Cerebellar nuclear complex (tissue), 1 donor: ENCODE results near the gene CALHM4.

Experiments
- DNase-seq, 2 experiments: peaks; one replicate each; lab custom pipeline; 2025; lab: John Stamatoyannopoulos, UW

CALHM4 gene, protein sequence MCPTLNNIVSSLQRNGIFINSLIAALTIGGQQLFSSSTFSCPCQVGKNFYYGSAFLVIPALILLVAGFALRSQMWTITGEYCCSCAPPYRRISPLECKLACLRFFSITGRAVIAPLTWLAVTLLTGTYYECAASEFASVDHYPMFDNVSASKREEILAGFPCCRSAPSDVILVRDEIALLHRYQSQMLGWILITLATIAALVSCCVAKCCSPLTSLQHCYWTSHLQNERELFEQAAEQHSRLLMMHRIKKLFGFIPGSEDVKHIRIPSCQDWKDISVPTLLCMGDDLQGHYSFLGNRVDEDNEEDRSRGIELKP

DNA sequence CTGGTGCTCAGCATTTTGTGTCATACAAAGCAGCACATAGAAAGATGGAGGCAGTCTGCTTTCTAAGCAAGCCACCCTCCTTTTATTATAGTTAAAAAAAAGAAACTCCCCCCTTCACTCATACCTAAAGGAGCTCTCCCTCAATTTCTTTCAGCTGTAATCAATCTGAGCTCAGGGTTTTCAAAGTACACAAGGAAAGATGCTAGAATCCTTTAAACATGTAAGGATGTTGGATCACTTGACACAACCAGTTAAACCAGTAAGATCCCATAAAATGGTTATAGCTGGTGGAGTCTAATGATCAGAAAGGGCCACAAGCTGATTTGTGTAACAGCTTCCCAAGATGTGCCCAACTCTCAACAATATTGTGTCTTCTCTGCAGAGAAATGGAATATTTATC lies at the start of gene CALHM4:
CALHM4 (plus strand) TSS at position 301 of the 400 bp plus-strand sequence; CDS start at position 344, 43 bp downstream.
- DNase-seq = no peak

GRCh38 chr6:116507324-116507723 lies 46.2 kb upstream of the CALHM4 start:
- no peak for DNase-seq

DNA sequence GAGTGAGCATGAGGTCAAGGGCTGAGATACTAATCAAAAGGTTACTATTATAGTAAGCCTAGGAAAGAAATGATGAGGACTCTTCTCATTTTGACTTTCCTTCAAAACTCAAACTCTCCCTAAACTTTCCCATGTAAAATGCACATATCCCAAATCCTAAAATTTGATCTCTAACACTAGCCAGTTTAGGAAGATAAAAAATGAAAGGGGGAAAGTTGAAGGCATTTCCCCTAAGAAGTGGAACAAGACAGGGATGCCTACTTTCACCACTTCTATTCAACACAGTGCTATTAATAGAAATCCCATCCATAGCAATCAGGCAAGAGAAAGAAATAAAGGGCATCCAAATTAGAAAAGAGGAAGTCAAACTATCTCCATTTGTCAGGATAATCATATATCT lies 45.0 kb upstream of the CALHM4 start:
- DNase-seq = no peak

- DNase-seq = no peak
Observed at GRCh38 chr6:116511424-116512110, 42.0 kb upstream of the CALHM4 start, which contains the start of gene CALHM5. Gene CALHM5 (plus strand): TSS chr6:116511639. CDS start chr6:116511697, 58 bp downstream.

DNA sequence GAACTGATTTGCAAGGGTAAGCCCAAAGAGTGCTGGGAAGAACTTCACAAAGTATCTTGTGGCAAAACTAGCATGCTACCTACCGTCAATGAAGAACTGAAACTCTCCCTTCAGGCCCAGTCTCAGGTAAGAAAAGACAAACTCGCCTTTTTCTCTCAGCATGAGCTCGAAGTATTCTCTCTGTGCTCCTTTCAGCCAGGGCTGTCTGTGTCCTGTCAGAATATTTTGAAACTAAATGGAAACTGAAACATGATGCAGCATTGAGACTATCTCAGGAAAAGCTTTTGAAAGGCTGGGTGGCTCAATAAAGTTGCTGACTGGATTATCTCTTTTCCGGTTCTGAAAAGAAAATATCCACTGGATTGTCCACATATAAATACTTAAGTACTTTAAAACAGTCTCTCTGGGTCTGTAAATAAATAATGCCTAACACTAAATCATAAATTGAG lies 41.4 kb upstream of the CALHM4 start:
- no peak for DNase-seq

GRCh38 chr6:116512734-116513133 lies 40.8 kb upstream of the CALHM4 start:
- no peak for DNase-seq

GRCh38 chr6:116513224-116513875 lies 40.2 kb upstream of the CALHM4 start:
- no peak for DNase-seq

GRCh38 chr6:116514111-116514510 lies 39.4 kb upstream of the CALHM4 start:
- DNase-seq = no peak

DNA sequence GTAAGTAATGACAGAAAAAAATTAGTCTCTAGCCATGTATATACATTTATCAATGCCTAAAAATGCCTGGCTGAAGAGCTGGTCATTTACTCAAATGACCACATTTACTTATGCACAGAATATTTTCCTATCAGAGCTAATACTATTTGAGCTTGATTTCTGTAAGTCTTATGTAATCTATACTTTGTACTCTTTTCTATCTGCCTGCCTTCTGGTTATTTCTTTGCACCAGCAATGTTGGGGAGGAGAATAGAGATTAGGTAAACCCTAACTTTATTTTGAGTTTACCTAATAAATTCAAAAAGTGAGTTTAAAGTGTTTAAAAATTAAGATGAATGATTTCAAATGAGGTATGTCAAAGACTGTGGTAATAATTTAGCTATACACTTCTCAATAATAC lies 38.4 kb upstream of the CALHM4 start:
- no peak for DNase-seq

DNA sequence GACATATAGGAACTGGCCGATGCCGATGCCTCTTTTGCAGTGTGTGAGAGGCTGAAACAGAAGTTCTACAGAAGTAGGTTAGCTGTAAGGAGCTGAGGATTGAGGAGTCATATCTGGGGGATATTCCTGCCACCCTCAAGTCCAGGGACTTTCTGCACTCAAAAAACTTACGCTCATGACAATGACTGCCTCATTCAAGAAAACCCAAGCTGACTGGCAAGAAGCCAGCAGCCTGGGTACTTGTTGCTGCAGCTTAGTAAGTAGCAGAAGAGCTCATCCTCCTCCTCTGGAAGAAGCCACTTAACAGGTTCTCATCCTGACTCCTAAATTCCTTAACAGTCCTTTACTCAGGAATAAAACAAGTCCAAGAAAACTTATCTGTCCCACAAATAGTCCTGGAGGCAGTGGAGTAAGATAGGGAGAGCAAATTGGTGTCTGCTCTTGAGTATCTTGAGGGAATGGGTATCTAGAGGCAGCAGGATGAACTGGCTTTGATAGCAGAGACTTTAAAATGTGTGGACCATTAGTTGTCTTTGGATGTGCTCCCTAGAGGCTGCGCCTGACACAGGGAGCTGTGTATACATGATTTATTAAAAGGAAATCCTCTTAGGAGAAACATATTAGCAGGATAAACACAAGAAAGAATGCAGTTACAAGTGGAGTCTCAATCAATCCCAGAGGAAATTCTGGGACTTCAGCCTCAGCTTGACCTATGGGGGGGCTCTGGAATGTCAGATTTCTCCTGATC lies 34.8 kb upstream of the CALHM4 start:
- DNase-seq = no peak

DNA sequence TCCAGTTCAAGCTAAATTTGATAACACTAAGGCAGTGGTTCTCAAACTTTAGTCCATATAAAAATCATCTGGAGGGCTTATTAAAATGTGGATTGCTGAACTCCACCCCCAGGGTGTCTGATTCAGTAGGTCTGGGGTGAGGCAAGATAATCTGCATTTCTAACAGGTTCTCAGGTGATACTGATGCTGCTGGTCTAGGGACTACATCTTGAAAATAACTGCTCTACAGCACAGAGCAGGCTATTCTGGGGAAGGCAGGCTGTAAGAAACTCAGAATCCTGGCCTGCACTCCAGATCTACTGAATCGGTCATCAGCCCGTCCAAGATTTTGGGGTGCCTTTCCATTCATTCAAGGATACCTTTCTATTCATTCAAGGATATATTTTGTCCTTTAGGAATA lies 30.7 kb upstream of the CALHM4 start:
- no peak for DNase-seq

GRCh38 chr6:116524236-116524635 lies 29.3 kb upstream of the CALHM4 start:
- DNase-seq = no peak

GRCh38 chr6:116528133-116528532 lies 25.4 kb upstream of the CALHM4 start:
- no peak for DNase-seq

DNA sequence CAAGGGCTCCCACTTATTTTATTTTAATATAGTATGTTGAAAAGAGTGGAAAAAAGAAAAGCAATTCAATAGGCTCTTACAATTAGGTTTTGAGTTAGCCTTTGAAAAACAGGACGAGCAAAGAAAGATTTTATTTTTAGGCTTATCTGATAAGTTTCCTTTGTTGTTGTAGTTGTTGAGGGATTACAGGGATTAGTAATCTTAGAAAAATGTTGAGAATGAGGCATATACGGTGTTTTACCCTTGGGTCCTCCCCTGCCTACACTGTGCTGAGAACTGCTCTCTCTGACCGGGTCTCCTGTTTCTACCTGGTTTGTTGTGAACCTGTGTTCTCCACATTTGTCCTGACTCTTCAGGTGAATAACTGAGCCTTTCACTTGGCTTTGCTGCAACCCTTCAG lies 24.8 kb upstream of the CALHM4 start:
- no peak for DNase-seq

DNA sequence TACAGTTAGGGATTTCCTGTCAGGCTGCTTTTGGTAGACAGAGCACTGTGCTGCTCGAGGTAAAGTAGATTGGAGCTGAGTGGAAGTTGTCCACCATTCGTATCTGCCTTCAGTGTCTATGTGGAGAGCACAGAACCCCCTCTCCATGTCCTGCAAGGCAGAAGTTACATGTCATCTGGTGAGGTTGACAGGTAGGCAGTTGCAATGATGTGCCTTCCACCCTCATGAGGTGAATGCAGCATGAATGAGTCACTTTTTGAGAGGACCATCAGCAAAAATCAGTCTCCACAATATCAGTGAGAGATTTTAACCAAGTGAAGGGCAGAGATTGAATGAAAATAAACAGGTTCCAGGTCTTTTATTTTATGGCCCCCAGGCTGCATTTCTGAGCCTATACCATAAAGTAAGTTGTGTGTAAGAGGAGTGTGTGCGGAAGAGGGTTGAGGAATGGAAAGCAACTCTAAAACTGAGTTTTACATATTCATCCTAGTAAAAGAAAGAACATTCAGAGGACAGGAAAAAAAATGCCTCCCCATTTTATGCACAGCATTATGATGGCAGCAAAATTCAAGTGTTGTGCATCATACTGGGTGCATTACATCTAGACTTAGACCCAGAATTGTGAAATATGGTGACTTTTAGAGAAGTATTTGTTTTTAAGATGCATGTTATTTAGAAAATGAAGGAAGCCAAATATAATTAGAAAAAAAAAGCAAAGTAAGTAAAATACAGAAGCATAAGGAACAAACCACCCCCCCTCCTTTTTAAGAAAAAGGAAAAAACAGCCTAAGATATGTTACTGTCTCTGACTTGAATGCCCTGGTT lies 23.9 kb upstream of the CALHM4 start:
- no peak for DNase-seq

DNA sequence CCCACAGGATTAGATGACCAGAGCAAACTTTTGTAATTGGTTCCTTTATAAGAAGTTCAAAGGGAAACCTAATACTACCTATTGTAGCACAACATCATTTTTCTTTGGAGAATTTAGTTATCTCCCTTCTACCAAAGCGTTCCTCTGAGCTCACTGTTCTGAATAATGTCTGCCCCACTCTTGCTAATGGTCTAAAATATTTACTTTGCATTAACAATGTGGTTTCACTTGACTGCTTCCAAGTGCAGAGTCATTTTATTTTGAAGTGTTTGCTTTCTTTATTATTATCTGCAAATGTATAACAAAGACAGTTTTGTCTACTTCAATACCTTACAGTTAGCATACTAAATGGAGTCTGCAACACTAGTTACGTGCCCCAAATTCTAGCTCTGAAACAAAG lies 23.1 kb upstream of the CALHM4 start:
- no peak for DNase-seq

GRCh38 chr6:116531675-116532570 lies 21.6 kb upstream of the CALHM4 start:
- DNase-seq = no peak

DNA sequence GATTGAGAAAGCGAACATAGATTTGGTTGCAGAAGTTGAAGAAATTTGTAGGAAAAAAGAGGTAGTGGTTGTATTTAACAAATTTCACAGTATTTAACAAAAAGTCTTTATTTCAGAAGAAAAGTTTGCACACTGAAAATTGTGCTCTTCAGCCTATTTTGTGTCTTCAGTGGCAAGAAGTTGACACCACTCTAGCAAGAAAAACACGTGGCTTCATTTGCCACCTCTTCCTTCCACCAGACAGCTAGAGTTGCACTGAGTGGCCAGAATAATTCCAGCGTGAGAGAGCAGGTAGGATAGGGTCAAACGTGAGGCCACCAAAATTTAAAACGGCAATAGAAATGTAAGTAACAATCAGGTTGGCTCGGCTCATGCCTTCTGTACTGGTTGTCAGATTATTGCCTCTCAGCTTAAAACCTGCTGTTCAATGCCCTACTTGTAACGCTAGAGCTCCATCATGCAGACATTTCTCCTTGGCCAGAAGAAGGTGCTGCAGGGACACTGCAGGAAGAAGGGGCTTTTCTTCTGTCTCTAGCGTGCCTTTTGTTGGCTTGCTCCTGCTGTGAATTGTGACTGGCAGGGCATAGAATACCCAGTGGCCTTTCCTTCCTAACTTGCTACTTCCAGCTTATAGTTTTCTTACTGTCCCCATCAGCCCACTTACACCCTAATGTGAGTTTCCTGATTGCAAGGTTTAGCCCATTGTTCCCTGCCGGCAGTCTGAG lies 20.2 kb upstream of the CALHM4 start:
- no peak for DNase-seq

- no peak for DNase-seq
Observed at GRCh38 chr6:116535109-116535508, 18.4 kb upstream of the CALHM4 start.

DNA sequence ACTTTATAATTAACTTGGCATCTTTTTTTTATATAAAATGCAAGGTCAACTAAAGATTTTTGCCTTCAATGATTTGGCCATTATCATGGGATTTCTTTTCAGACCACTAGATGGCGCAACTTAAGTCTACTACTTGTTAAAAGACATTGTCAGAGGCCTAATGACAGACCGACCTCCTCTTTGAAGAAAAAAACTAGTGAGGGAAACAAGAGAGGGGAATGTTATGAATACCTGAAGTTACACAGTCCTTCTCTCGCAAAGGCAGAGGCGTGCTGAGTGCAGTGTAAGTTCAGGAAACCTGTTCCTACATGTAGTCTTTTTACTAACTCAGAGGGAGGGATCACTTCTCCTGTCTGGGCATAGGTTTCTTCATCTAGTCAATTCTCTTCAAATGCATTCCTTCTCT lies 17.3 kb upstream of the CALHM4 start:
- no peak for DNase-seq
